ENCODE measurements around the gene SLC35G1. TPM values are rescaled to one million over a fixed set of nuclear protein-coding genes. Genes with fewer than 3 reads are reported as not detected.

The SLC35G1 gene
- total RNA-seq, 2 donors from 2014 or later: 13.4 TPM

GRCh38 chr10:93916257-93917063 is 22.7 kb downstream of the SLC35G1 start:
- no peak for DNase-seq
- Histone ChIP-seq H3K27me3 (no peaks in the 10 kb centered on the region), H3K4me3 (peak overlapping the region; percentile 9), H3K36me3 (no peaks in the 10 kb centered on the region), H3K4me1 (no peaks in the 10 kb centered on the region), H3K9ac (ENCODE audit: low read depth in 2 of 2, low read length in 2 of 2) (peak overlapping the region in 1 of 2 donors; percentile 23), H3K9me3 (no peaks in the 10 kb centered on the region), H3K27ac (no peak overlapping the region)
- intact Hi-C loops (cut with DNase I): loop anchor here (5.0 to 10.0 kb wide), 2 partner anchors 406 to 528 kb away; no protein-coding TSS in a partner anchor
- peak; percentile 38 for TF ChIP-seq CTCF (IDR thresholded peaks at IDR 0.05)

DNA sequence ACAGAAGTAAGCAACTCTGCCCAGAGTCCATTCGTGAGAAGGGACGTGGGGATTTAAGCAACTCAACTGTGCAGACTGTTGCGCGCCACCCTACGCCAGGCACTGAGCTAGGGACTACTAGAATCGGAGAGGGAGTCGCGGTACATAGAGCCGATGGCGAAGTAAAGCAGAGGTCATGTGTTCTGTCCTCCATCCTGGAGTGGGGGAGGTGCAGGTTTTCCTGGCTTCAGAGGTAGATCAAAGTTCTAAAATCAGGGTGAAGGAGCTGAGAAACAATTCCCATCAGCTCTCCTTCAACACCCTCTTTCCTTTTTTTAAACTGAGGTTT is 23.2 kb downstream of the SLC35G1 start:
- Histone ChIP-seq H3K4me1 (no peaks in the 10 kb centered on the region), H3K27ac (no peak overlapping the region), H3K9me3 (no peaks in the 10 kb centered on the region), H3K9ac (ENCODE audit: low read depth in 2 of 2, low read length in 2 of 2) (peak overlapping the region in 1 of 2 donors; percentile 23), H3K36me3 (no peaks in the 10 kb centered on the region), H3K4me3 (peak overlapping the region; percentile 9), H3K27me3 (no peaks in the 10 kb centered on the region)
- peak; percentile 25 for DNase-seq
- TF ChIP-seq CTCF (IDR thresholded peaks at IDR 0.05): no peak
- intact Hi-C loops (cut with DNase I): loop anchor here (5.0 to 10.0 kb wide), 2 partner anchors 405 to 528 kb away; no protein-coding TSS in a partner anchor

DNA sequence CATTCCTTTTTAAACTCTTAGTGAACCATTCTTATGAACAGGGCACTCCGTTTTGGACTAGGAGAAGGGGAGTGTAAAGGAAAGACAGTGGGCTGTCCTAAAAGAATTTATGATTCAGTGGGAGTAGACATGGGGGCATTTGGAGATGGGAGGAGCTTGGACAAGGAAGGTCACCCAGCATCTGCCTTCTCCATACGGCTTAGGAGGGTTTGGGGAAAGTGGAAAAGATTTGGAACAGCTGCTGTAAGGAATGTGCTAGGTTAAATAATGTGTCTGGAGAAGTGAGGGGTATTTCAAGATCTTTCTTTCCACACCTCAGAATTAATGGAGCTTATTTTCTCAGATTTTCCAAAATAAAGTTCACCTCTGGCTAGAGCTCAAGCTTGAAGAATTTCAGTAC is 24.0 kb downstream of the SLC35G1 start:
- intact Hi-C loops (cut with DNase I): loop anchor here (5.0 to 10.0 kb wide), 2 partner anchors 404 to 527 kb away; no protein-coding TSS in a partner anchor
- H3K9ac ChIP-seq (ENCODE audit: low read depth in 2 of 2, low read length in 2 of 2): no peak overlapping the region
- no peaks in the 10 kb centered on the region for H3K27me3 ChIP-seq
- no peaks in the 10 kb centered on the region for H3K4me1 ChIP-seq
- TF ChIP-seq CTCF (IDR thresholded peaks at IDR 0.05): no peak
- H3K4me3 ChIP-seq: no peak overlapping the region
- no peak overlapping the region for H3K27ac ChIP-seq
- no peaks in the 10 kb centered on the region for H3K9me3 ChIP-seq
- DNase-seq: no peak
- H3K36me3 ChIP-seq: no peaks in the 10 kb centered on the region

GRCh38 chr10:93921338-93921737 is 27.6 kb downstream of the SLC35G1 start:
- H3K36me3 ChIP-seq: no peaks in the 10 kb centered on the region
- no peak overlapping the region for H3K27ac ChIP-seq
- no peak overlapping the region for H3K4me3 ChIP-seq
- peak; percentile 18 for TF ChIP-seq CTCF (IDR thresholded peaks at IDR 0.05)
- no peaks in the 10 kb centered on the region for H3K9me3 ChIP-seq
- peak; percentile 35 for DNase-seq
- no peaks in the 10 kb centered on the region for H3K4me1 ChIP-seq
- no peaks in the 10 kb centered on the region for H3K27me3 ChIP-seq
- no peak overlapping the region for H3K9ac ChIP-seq (ENCODE audit: low read depth in 2 of 2, low read length in 2 of 2)
- intact Hi-C loops (cut with DNase I): no loop called here

- Histone ChIP-seq H3K27me3 (no peaks in the 10 kb centered on the region), H3K9me3 (no peaks in the 10 kb centered on the region), H3K4me3 (no peak overlapping the region), H3K27ac (no peak overlapping the region), H3K9ac (ENCODE audit: low read depth in 2 of 2, low read length in 2 of 2) (no peak overlapping the region), H3K36me3 (no peaks in the 10 kb centered on the region), H3K4me1 (no peaks in the 10 kb centered on the region)
- no peak for DNase-seq
- TF ChIP-seq CTCF (IDR thresholded peaks at IDR 0.05): no peak
- intact Hi-C loops (cut with DNase I): no loop called here
Observed at GRCh38 chr10:93926613-93927012, 32.8 kb downstream of the SLC35G1 start.

Data from colonic mucosa (tissue), 4 donors.